SK-N-SH treated with all-trans-retinoic acid at 6 μM for 48 hours (cell line): ENCODE measurements around the gene RNF135.

Experiments used
- BACH2 ChIP-seq: fragments of 250-450 bp; sonication (Bioruptor Pico); IDR thresholded peaks from 2 replicates; pipeline ENCODE4 v1.9.0; 2021; ENCODE audit warnings: mild to moderate bottlenecking, borderline replicate concordance
- RARB ChIP-seq: fragments of 250-450 bp; sonication (Bioruptor Pico); IDR thresholded peaks from 2 replicates; pipeline ENCODE4 v1.8.0; 2021; ENCODE audit warnings: mild to moderate bottlenecking, moderate library complexity
- TCF4 ChIP-seq: fragments of 250-450 bp; sonication (Bioruptor Pico); IDR thresholded peaks from 2 replicates; pipeline ENCODE4 v1.8.0; 2021; ENCODE audit warnings: mild to moderate bottlenecking, moderate library complexity, borderline replicate concordance
- TOX ChIP-seq: fragments of 250-450 bp; sonication (Bioruptor Pico); IDR thresholded peaks from 2 replicates; pipeline ENCODE4 v1.8.0; 2021; ENCODE audit warnings: mild to moderate bottlenecking, moderate library complexity, borderline replicate concordance
- ZFP30 ChIP-seq: fragments of 450-650 bp; formaldehyde crosslinking; IDR thresholded peaks from 2 replicates; pipeline ENCODE4 v1.5.0; 2022; ENCODE audit warnings: mild to moderate bottlenecking, moderate library complexity
- ZNF565 ChIP-seq: fragments of 450-650 bp; formaldehyde crosslinking; conservative IDR thresholded peaks from 2 replicates; pipeline ENCODE4 v1.5.0; 2020; ENCODE audit warnings: low read depth, mild to moderate bottlenecking, moderate library complexity
- ZNF70 ChIP-seq: fragments of 450-650 bp; formaldehyde crosslinking; IDR thresholded peaks from 2 replicates; pipeline ENCODE4 v1.5.0; 2020; ENCODE audit warnings: mild to moderate bottlenecking, moderate library complexity
- ZNF8 ChIP-seq: fragments of 450-650 bp; formaldehyde crosslinking; IDR thresholded peaks from 2 replicates; pipeline ENCODE4 v1.5.0; 2020; ENCODE audit warnings: mild to moderate bottlenecking, moderate library complexity
- TF ChIP-seq, protein P1 (sequence below): fragments of 250-450 bp; sonication (Bioruptor Pico); IDR thresholded peaks from 2 replicates; pipeline ENCODE4 v1.8.0; 2020; ENCODE audit warnings: mild to moderate bottlenecking, moderate library complexity, borderline replicate concordance
- TF ChIP-seq, protein P2 (sequence below): fragments of 250-450 bp; sonication (Bioruptor Pico); IDR thresholded peaks from 2 replicates; pipeline ENCODE4 v1.5.1; 2021; ENCODE audit warnings: mild to moderate bottlenecking, moderate library complexity
- TF ChIP-seq, protein P3 (sequence below): fragments of 250-450 bp; sonication (Bioruptor Pico); IDR thresholded peaks from 2 replicates; pipeline ENCODE4 v1.5.1; 2020; ENCODE audit warnings: low read depth, mild to moderate bottlenecking, moderate library complexity

DNA sequence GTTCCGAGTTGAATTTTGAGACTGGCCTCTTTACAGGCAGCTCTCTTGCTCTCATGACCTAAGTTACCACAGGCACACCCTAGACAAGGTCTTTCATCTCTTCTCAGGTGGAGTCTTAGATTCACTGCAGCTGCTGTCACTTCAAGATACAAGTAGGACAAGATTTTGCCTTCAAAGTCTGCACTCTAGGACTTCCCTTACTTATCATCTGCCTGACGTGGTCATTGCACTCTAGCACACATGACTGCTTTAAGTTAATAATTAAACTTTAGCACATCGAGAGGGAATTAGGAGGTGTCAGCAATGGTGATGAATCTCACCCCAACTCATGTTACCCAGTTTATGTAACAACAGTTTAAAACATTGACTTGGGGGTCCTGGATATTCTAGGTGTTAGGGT is 25.6 kb downstream of the RNF135 start:
- no peak for TF ChIP-seq TCF4
- TF ChIP-seq, protein P1, sequence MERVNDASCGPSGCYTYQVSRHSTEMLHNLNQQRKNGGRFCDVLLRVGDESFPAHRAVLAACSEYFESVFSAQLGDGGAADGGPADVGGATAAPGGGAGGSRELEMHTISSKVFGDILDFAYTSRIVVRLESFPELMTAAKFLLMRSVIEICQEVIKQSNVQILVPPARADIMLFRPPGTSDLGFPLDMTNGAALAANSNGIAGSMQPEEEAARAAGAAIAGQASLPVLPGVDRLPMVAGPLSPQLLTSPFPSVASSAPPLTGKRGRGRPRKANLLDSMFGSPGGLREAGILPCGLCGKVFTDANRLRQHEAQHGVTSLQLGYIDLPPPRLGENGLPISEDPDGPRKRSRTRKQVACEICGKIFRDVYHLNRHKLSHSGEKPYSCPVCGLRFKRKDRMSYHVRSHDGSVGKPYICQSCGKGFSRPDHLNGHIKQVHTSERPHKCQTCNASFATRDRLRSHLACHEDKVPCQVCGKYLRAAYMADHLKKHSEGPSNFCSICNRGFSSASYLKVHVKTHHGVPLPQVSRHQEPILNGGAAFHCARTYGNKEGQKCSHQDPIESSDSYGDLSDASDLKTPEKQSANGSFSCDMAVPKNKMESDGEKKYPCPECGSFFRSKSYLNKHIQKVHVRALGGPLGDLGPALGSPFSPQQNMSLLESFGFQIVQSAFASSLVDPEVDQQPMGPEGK (CRISPR knock-in tag), result no peak
- no peak for TF ChIP-seq ZNF565 (CRISPR knock-in tag)
- TF ChIP-seq BACH2 (CRISPR knock-in tag), result no peak
- TF ChIP-seq, protein P2, sequence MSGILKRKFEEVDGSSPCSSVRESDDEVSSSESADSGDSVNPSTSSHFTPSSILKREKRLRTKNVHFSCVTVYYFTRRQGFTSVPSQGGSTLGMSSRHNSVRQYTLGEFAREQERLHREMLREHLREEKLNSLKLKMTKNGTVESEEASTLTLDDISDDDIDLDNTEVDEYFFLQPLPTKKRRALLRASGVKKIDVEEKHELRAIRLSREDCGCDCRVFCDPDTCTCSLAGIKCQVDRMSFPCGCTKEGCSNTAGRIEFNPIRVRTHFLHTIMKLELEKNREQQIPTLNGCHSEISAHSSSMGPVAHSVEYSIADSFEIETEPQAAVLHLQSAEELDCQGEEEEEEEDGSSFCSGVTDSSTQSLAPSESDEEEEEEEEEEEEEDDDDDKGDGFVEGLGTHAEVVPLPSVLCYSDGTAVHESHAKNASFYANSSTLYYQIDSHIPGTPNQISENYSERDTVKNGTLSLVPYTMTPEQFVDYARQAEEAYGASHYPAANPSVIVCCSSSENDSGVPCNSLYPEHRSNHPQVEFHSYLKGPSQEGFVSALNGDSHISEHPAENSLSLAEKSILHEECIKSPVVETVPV (CRISPR knock-in tag), result no peak
- TF ChIP-seq TOX (CRISPR knock-in tag), result no peak
- TF ChIP-seq, protein P3, sequence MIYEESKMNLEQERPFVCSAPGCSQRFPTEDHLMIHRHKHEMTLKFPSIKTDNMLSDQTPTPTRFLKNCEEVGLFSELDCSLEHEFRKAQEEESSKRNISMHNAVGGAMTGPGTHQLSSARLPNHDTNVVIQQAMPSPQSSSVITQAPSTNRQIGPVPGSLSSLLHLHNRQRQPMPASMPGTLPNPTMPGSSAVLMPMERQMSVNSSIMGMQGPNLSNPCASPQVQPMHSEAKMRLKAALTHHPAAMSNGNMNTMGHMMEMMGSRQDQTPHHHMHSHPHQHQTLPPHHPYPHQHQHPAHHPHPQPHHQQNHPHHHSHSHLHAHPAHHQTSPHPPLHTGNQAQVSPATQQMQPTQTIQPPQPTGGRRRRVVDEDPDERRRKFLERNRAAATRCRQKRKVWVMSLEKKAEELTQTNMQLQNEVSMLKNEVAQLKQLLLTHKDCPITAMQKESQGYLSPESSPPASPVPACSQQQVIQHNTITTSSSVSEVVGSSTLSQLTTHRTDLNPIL (CRISPR knock-in tag), result no peak
- TF ChIP-seq ZNF8, result no peak
- TF ChIP-seq ZNF70 (CRISPR knock-in tag), result no peak
- TF ChIP-seq ZFP30 (CRISPR knock-in tag), result no peak
- no peak for TF ChIP-seq RARB (CRISPR knock-in tag)
